OCI-LY7 (cell line): Measurements from ENCODE around the gene ANKRD53. TPM values are rescaled to one million over a fixed set of nuclear protein-coding genes. Genes with fewer than 3 reads are reported as not detected.

ENCODE experiments used
- BruUV-seq: library from RNA; stranded (reverse); fragments of 400-500 nt; replicated peaks from 2 replicates; lab custom pipeline; 2021; lab: Mats Ljungman, UMichigan
- CTCF ChIA-PET: fragments of 300-600 bp; sonication (Branson Sonifier 250); formaldehyde crosslinking; loops from one replicate; lab custom pipeline; 2022; ENCODE audit warnings: antibody characterized with exemption; ENCODE audit not compliant: unreplicated experiment; lab: Charles Lee
- POLR2A ChIA-PET: fragments of 300-600 bp; sonication (Branson Sonifier 250); formaldehyde crosslinking; loops from one replicate; lab custom pipeline; 2022; ENCODE audit warnings: antibody characterized with exemption; lab: Charles Lee
- DNase-seq: peaks from one replicate; pipeline ENCODE4 v3.0.0-alpha.2; 2015; ENCODE audit warnings: low spot score
- H2AFZ ChIP-seq: fragments of 200-600 bp; sonication (generic), shearing (Covaris generic); 2 replicates; pipeline ENCODE4 v1.6.1; 2014; ENCODE audit warnings: mild to moderate bottlenecking, antibody characterized with exemption, low read length, moderate library complexity
- H3K27ac ChIP-seq: fragments of 200-600 bp; sonication (generic); 2 replicates; pipeline ENCODE4 v1.5.1; 2014; ENCODE audit warnings: mixed run types, low read depth, mild to moderate bottlenecking, moderate library complexity, low read length, inconsistent platforms; ENCODE audit not compliant: poor library complexity, severe bottlenecking
- H3K36me3 ChIP-seq: fragments of 200-600 bp; sonication (generic); 2 replicates; pipeline ENCODE4 v1.6.1; 2014; ENCODE audit warnings: mild to moderate bottlenecking, antibody characterized with exemption, low read length, moderate library complexity, mixed read lengths; ENCODE audit not compliant: insufficient read depth
- H3K4me1 ChIP-seq: fragments of 200-600 bp; sonication (generic); 2 replicates; pipeline ENCODE4 v1.5.1; 2014; ENCODE audit warnings: mild to moderate bottlenecking, low read length; ENCODE audit not compliant: insufficient read depth, poor library complexity, severe bottlenecking
- H3K4me2 ChIP-seq: fragments of 200-600 bp; sonication (generic); 2 replicates; pipeline ENCODE4 v1.6.1; 2014; ENCODE audit warnings: mild to moderate bottlenecking, low read length
- H3K4me3 ChIP-seq: fragments of 200-600 bp; sonication (generic); 2 replicates; pipeline ENCODE4 v1.5.1; 2014; ENCODE audit warnings: mild to moderate bottlenecking, low read depth, low read length; ENCODE audit not compliant: poor library complexity, severe bottlenecking
- H3K79me2 ChIP-seq: fragments of 200-600 bp; sonication (generic); 2 replicates; pipeline ENCODE4 v1.6.1; 2016; ENCODE audit warnings: low read depth, mild to moderate bottlenecking, low read length, moderate library complexity, mixed read lengths; ENCODE audit not compliant: insufficient read depth
- H3K9me2 ChIP-seq: fragments of 200-600 bp; sonication (generic); 2 replicates; pipeline ENCODE4 v1.6.1; 2016; ENCODE audit warnings: mild to moderate bottlenecking, low read length, mixed read lengths; ENCODE audit not compliant: insufficient read depth
- H3K9me3 ChIP-seq: fragments of 200-600 bp; sonication (generic); 2 replicates; pipeline ENCODE4 v1.6.1; 2014; ENCODE audit warnings: mild to moderate bottlenecking, mixed run types, low read length, mixed read lengths
- H4K20me1 ChIP-seq: fragments of 200-600 bp; sonication (generic); 2 replicates; pipeline ENCODE4 v1.6.1; 2014; ENCODE audit warnings: mild to moderate bottlenecking, antibody characterized with exemption, low read length, moderate library complexity, mixed read lengths; ENCODE audit not compliant: insufficient read depth
- EZH2phosphoT487 ChIP-seq: fragments of 200-600 bp; sonication (generic); IDR thresholded peaks from 2 replicates; pipeline ENCODE4 v1.6.1; 2018; ENCODE audit warnings: low read depth, borderline replicate concordance, mild to moderate bottlenecking, mixed run types, antibody characterized with exemption, low read length, moderate library complexity, mixed read lengths
- intact Hi-C: fragments of 100-400 bp; cut with micrococcal nuclease; formaldehyde crosslinking; loops from one replicate; pipeline ENCODE4 v1.10.0; 2022; ENCODE audit not compliant: unreplicated experiment
- total RNA-seq, 2 experiments: library from RNA; depleted of rRNA in 1 of 2; stranded (reverse); fragments of >200 nt in 1 of 2; shearing (Covaris generic) in 1 of 2; gene quantifications; 2 replicates each; pipeline ENCODE4 v1.2.3, GENCODE V29; 2014 to 2022
- TF ChIP-seq, protein P1 (sequence below): fragments of 200-600 bp; sonication (generic); conservative IDR thresholded peaks from 2 replicates; pipeline ENCODE4 v1.5.1; 2014; ENCODE audit warnings: mild to moderate bottlenecking, antibody characterized with exemption, low read length, moderate library complexity, mixed read lengths

Gene ANKRD53
- total RNA-seq, 2 experiments from 2014 or later = not detected

DNA sequence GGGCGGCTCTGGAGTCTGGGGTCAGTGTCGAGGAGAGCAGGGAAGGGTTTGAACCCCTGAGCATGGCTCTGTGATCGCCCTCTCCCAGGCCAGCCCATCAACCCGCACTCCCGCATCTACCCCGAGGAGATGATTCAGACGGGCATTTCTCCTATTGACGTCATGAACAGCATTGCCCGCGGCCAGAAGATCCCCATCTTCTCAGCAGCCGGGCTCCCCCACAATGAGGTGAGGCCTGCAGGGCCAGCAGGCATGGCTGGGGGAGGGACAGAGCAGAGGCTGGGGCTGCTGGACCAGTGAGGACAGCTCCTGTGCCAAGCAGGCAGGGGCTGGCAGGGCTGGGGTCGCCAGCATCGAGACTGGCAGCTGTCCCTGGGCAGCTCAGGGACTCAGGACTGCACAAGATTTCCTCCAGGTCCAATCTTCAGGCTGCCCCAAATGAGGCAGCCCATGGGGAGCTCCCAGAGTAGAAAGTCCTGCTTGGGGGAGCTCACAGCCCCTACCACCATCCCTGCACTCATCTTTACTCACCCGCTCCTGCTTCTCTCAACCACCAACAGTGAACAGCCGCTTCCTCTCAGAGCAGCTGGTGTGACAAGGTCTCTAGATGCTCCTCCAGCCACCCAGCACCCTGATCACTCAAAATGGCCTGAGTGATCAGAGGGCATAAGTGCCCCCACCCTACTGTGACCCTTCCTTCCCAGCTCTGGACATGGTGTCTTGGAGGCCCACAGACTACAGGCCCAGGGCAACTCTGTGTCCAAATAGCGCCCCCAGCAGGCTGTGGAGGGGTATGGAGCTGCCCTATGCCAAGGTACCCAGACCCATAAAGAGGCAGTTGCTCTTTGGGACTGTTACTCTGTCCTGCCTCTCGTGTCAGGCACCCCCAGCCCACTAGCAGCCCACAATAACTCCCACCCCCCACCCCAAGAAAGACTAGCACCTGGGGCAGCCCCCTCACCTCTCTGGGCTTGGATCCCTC lies 18.3 kb upstream of the ANKRD53 start:
- H4K20me1 ChIP-seq = no peaks in the 10 kb centered on the region
- no peaks in the 10 kb centered on the region for H3K36me3 ChIP-seq
- H3K27ac ChIP-seq = no peak overlapping the region
- no peaks in the 10 kb centered on the region for H3K9me2 ChIP-seq
- H3K4me1 ChIP-seq = peaks cover 13% of the 10 kb centered on the region
- BruUV-seq = no TSS peak
- H2AFZ ChIP-seq = no peak overlapping the region
- no peak overlapping the region for H3K4me3 ChIP-seq
- TF ChIP-seq EZH2phosphoT487 = no peak
- TF ChIP-seq, protein P1, sequence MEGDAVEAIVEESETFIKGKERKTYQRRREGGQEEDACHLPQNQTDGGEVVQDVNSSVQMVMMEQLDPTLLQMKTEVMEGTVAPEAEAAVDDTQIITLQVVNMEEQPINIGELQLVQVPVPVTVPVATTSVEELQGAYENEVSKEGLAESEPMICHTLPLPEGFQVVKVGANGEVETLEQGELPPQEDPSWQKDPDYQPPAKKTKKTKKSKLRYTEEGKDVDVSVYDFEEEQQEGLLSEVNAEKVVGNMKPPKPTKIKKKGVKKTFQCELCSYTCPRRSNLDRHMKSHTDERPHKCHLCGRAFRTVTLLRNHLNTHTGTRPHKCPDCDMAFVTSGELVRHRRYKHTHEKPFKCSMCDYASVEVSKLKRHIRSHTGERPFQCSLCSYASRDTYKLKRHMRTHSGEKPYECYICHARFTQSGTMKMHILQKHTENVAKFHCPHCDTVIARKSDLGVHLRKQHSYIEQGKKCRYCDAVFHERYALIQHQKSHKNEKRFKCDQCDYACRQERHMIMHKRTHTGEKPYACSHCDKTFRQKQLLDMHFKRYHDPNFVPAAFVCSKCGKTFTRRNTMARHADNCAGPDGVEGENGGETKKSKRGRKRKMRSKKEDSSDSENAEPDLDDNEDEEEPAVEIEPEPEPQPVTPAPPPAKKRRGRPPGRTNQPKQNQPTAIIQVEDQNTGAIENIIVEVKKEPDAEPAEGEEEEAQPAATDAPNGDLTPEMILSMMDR = peak; percentile 68
- no peak overlapping the region for H3K4me2 ChIP-seq
- ChIA-PET POLR2A (no interaction called here), CTCF (no interaction called here)
- no peaks in the 10 kb centered on the region for H3K9me3 ChIP-seq
- intact Hi-C loops = no loop called here
- no peak for DNase-seq
- no peaks in the 10 kb centered on the region for H3K79me2 ChIP-seq

GRCh38 chr2:70960833-70961647 lies 17.4 kb upstream of the ANKRD53 start:
- H3K36me3 ChIP-seq = no peaks in the 10 kb centered on the region
- no peak overlapping the region for H2AFZ ChIP-seq
- BruUV-seq = no TSS peak
- H3K4me1 ChIP-seq = peaks cover 16% of the 10 kb centered on the region
- no peaks in the 10 kb centered on the region for H4K20me1 ChIP-seq
- H3K27ac ChIP-seq = no peak overlapping the region
- DNase-seq = no peak
- H3K4me2 ChIP-seq = no peak overlapping the region
- H3K9me3 ChIP-seq = no peaks in the 10 kb centered on the region
- no peak overlapping the region for H3K4me3 ChIP-seq
- POLR2A ChIA-PET = no interaction called here
- H3K9me2 ChIP-seq = no peaks in the 10 kb centered on the region
- intact Hi-C loops = no loop called here
- H3K79me2 ChIP-seq = no peaks in the 10 kb centered on the region
- CTCF ChIA-PET = no interaction called here
- TF ChIP-seq EZH2phosphoT487 = no peak
- TF ChIP-seq, protein P1 = no peak
